ENCODE data around the gene CDKAL1.

- TF ChIP-seq, protein P1, sequence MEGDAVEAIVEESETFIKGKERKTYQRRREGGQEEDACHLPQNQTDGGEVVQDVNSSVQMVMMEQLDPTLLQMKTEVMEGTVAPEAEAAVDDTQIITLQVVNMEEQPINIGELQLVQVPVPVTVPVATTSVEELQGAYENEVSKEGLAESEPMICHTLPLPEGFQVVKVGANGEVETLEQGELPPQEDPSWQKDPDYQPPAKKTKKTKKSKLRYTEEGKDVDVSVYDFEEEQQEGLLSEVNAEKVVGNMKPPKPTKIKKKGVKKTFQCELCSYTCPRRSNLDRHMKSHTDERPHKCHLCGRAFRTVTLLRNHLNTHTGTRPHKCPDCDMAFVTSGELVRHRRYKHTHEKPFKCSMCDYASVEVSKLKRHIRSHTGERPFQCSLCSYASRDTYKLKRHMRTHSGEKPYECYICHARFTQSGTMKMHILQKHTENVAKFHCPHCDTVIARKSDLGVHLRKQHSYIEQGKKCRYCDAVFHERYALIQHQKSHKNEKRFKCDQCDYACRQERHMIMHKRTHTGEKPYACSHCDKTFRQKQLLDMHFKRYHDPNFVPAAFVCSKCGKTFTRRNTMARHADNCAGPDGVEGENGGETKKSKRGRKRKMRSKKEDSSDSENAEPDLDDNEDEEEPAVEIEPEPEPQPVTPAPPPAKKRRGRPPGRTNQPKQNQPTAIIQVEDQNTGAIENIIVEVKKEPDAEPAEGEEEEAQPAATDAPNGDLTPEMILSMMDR (IDR thresholded peaks at IDR 0.05), result no peak
- no peak for TF ChIP-seq POLR2A (IDR thresholded peaks at IDR 0.05)
Observed at GRCh38 chr6:21003780-21004541, 469.7 kb downstream of the CDKAL1 start.

All from vagina (tissue), 2 donors.